Peyer's patch (tissue), 4 donors: Measurements from ENCODE around the gene COL11A1. TPM values are rescaled to one million over a fixed set of nuclear protein-coding genes. Genes with fewer than 3 reads are reported as not detected.

ENCODE experiments used
- DNase-seq, 3 donors: peaks; one replicate each; pipeline ENCODE4 v3.0.0-alpha.2; 2017 to 2019
- H3K27ac ChIP-seq, 4 donors: fragments of 200-600 bp; sonication (generic); one replicate each; pipeline ENCODE4 v1.5.1; 2016 to 2019
- H3K27me3 ChIP-seq, 2 donors: fragments of 200-600 bp; sonication (generic); one replicate each; pipeline ENCODE4 v1.5.1; 2019
- H3K36me3 ChIP-seq, 3 donors: fragments of 200-600 bp; sonication (generic); one replicate each; pipeline ENCODE4 v1.5.1; 2016 to 2019
- H3K4me1 ChIP-seq, 4 donors: fragments of 200-600 bp; sonication (generic); one replicate each; pipeline ENCODE4 v1.5.1; 2016 to 2019
- H3K4me3 ChIP-seq, 4 donors: fragments of 200-600 bp; sonication (generic); 1 replicate in 3 of 4; 2 replicates in 1 of 4; pipeline ENCODE4 v1.5.1; 2016 to 2019; ENCODE audit warnings: mild to moderate bottlenecking in 1 of 4
- H3K9me3 ChIP-seq, 4 donors: fragments of 200-600 bp; sonication (generic); one replicate each; pipeline ENCODE4 v1.5.1; 2016 to 2019; ENCODE audit warnings: mild to moderate bottlenecking in 1 of 4
- POLR2A ChIP-seq, 2 donors: fragments of 450-650 bp; IDR thresholded peaks; one replicate each; pipeline ENCODE4 v1.5.1; 2017; ENCODE audit warnings: antibody characterized with exemption in 2 of 2, mild to moderate bottlenecking in 2 of 2, moderate library complexity in 2 of 2
- total RNA-seq, 4 donors: library from RNA; depleted of rRNA; stranded (reverse); fragments of >200 nt; gene quantifications; one replicate each; pipeline ENCODE4 v1.1.0, GENCODE V29; 2016
- TF ChIP-seq, protein P1 (sequence below), 6 experiments: fragments of 450-650 bp in 4 of 6; fragments of 200-600 bp in 2 of 6; sonication (generic) in 1 of 6; IDR thresholded peaks; one replicate each; pipeline ENCODE4 v1.5.1; 2017 to 2019; ENCODE audit warnings: antibody characterized with exemption in 6 of 6, mild to moderate bottlenecking in 3 of 6, moderate library complexity in 1 of 6

The COL11A1 gene
- total RNA-seq, 4 donors from 2014 or later: 0.28 TPM; not detected in 3

DNA sequence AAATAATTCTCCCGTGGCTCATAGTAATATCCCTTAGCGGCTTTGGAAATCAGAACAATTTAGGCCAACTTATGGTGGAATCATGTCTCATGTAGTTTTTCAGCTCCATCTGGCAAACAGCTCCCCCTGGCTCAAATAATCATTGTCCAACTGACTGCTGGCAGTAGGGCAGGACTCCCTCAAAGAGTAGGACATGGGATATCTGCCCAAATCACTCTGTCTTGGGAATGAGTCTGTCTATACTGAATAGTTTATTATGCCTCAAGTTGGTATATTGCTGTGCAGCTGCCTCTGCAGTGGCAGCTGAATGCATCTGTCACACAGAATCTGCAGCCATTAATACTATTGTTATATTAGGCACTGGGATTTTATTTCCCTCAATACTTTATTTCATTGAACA lies 255.7 kb downstream of the COL11A1 start:
- no peak for TF ChIP-seq POLR2A (IDR thresholded peaks at IDR 0.05)
- TF ChIP-seq, protein P1, sequence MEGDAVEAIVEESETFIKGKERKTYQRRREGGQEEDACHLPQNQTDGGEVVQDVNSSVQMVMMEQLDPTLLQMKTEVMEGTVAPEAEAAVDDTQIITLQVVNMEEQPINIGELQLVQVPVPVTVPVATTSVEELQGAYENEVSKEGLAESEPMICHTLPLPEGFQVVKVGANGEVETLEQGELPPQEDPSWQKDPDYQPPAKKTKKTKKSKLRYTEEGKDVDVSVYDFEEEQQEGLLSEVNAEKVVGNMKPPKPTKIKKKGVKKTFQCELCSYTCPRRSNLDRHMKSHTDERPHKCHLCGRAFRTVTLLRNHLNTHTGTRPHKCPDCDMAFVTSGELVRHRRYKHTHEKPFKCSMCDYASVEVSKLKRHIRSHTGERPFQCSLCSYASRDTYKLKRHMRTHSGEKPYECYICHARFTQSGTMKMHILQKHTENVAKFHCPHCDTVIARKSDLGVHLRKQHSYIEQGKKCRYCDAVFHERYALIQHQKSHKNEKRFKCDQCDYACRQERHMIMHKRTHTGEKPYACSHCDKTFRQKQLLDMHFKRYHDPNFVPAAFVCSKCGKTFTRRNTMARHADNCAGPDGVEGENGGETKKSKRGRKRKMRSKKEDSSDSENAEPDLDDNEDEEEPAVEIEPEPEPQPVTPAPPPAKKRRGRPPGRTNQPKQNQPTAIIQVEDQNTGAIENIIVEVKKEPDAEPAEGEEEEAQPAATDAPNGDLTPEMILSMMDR (IDR thresholded peaks at IDR 0.05): no peak
- Histone ChIP-seq H3K9me3 (no peaks in the 10 kb centered on the region), H3K4me3 (no peak overlapping the region), H3K4me1 (no peaks in the 10 kb centered on the region), H3K27me3 (no peaks in the 10 kb centered on the region), H3K27ac (no peak overlapping the region), H3K36me3 (no peaks in the 10 kb centered on the region)
- no peak for DNase-seq

DNA sequence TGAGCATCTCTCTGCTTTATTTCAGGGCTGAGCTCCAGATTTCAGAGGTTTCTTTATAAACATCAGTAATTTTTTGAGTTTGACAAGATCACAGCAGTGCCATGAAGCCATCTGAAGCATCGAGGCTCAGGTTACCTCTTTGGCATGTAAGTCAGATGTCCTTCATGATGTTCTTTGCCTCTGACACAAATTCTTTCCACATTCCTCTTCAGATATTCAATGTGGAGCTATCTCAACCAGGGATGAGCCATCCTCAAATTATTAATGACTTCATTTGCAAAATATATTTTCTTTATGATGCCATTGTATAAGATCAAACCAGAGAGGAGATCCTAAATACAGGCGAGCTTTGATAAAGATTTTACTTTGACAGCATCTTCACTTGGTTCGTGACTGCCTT lies 256.7 kb downstream of the COL11A1 start:
- Histone ChIP-seq H3K4me3 (no peak overlapping the region), H3K27ac (no peak overlapping the region), H3K9me3 (no peaks in the 10 kb centered on the region), H3K27me3 (no peaks in the 10 kb centered on the region), H3K36me3 (no peaks in the 10 kb centered on the region), H3K4me1 (no peaks in the 10 kb centered on the region)
- DNase-seq: no peak
- no peak for TF ChIP-seq POLR2A (IDR thresholded peaks at IDR 0.05)
- TF ChIP-seq, protein P1 (IDR thresholded peaks at IDR 0.05): no peak

DNA sequence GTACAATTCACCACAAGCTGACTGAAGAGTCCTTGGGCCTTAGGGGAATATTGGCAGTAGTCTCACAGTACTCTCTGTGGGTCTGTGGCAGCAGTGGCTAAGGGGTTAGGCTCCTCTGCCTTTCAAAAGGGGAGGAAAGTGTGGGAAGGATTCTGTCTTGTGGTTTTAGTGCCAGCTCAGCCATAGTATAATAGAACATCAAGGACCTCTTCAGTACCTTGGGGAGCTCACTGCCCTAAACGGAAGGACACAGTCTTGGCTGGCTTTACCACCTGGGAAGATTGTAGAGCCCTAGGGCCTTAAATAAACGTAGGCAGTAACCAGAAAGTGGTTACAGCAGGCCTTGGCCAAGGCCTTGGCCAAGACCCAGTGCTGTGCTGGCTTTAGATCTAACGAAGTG lies 265.7 kb downstream of the COL11A1 start:
- no peak overlapping the region for H3K4me3 ChIP-seq
- DNase-seq: no peak
- no peaks in the 10 kb centered on the region for H3K9me3 ChIP-seq
- H3K36me3 ChIP-seq: no peaks in the 10 kb centered on the region
- no peaks in the 10 kb centered on the region for H3K27me3 ChIP-seq
- H3K27ac ChIP-seq: no peak overlapping the region
- H3K4me1 ChIP-seq: no peaks in the 10 kb centered on the region
- TF ChIP-seq, protein P1 (IDR thresholded peaks at IDR 0.05): no peak
- TF ChIP-seq POLR2A (IDR thresholded peaks at IDR 0.05): no peak

DNA sequence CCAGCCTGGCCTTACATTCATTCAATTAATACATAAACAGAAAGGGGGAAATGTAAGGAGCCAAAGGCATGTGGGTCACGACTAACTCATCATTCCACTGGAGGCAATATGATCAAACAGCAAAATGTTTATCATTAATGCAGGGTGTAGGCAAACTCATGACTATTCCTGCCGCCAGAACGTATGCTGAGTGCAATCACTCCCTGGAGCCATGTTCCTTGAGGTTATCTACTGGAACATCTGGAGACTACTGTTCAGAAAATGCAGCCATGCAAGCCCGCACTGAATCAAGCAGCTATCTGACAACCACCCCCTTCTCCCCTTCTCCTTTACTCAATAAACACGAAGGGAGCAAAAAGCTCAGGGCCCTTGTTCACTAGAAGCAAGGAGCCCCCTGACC lies 267.6 kb downstream of the COL11A1 start:
- no peaks in the 10 kb centered on the region for H3K9me3 ChIP-seq
- no peak overlapping the region for H3K4me3 ChIP-seq
- DNase-seq: no peak
- H3K27ac ChIP-seq: no peak overlapping the region
- no peaks in the 10 kb centered on the region for H3K4me1 ChIP-seq
- H3K36me3 ChIP-seq: no peaks in the 10 kb centered on the region
- no peaks in the 10 kb centered on the region for H3K27me3 ChIP-seq
- no peak for TF ChIP-seq POLR2A (IDR thresholded peaks at IDR 0.05)
- TF ChIP-seq, protein P1 (IDR thresholded peaks at IDR 0.05): no peak

DNA sequence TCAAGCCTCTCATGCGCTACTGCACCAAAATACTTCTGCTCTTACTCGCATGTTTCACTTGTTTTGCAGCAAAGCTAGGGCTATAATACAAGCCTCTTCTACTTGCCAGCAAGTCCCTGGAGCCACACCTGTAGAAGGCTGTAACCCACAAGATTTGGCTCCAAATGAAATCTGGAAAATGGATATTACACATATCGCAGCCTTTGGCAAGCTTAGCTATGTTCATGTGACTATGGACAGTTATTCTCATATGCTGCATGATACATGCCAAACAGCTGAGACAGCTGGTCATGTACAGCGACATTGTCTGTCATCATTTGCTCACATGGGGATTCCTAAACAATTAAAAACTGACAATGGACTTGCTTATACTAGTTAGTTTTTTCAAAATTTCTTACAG lies 270.3 kb downstream of the COL11A1 start:
- no peaks in the 10 kb centered on the region for H3K9me3 ChIP-seq
- H3K4me1 ChIP-seq: no peaks in the 10 kb centered on the region
- H3K27ac ChIP-seq: no peak overlapping the region
- DNase-seq: no peak
- no peak overlapping the region for H3K4me3 ChIP-seq
- no peaks in the 10 kb centered on the region for H3K27me3 ChIP-seq
- no peak for TF ChIP-seq POLR2A (IDR thresholded peaks at IDR 0.05)
- TF ChIP-seq, protein P1 (IDR thresholded peaks at IDR 0.05): no peak
- H3K36me3 ChIP-seq: no peaks in the 10 kb centered on the region

DNA sequence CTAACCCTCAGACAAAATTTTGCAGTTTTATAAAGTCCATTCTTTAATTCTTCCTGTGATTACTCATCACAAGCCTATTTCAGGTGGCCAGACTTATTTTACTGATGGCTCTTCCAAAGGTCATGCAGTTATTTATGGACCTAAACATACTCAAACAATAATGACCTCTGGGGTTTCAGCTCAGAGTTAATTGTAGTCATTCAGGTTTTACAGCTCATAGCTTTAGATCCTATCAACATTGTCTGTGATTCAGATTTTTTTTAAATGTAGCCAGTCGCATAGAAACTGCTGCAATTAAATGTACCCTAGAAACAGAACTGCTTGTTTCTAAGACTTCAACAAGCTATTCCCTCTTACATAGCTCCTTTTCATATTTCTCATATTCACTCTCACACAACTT lies 270.8 kb downstream of the COL11A1 start:
- Histone ChIP-seq H3K4me1 (no peaks in the 10 kb centered on the region), H3K27ac (no peak overlapping the region), H3K9me3 (no peaks in the 10 kb centered on the region), H3K36me3 (no peaks in the 10 kb centered on the region), H3K4me3 (no peak overlapping the region), H3K27me3 (no peaks in the 10 kb centered on the region)
- DNase-seq: no peak
- TF ChIP-seq, protein P1 (IDR thresholded peaks at IDR 0.05): no peak
